GM18502 (cell line): ENCODE results near the gene SMIM9.

Experiments
- ATAC-seq: cut with Tn5 transposase; IDR thresholded peaks from one replicate; pipeline ENCODE4 v1.9.1; 2021; ENCODE audit warnings: mild to moderate bottlenecking; ENCODE audit not compliant: unreplicated experiment, poor library complexity

The SMIM9 gene

DNA sequence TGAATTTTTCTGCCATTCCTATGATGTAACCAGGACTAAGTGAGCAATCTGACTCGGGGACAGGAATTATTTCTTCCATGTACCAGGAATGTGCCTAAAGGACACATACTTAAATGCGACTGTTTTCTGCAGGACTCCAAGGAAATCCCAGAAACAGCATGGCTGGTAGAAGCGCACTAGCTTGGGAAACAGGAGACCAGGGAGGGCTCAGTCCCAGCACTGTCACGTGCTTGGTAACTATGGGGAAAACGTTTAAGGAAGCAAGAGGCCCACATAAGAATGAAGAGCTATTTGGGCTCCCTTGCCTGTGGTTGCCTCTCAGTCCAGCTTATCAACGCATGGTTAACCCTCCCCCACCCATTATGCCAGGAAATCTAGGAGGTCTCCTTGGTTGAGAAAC is 48.7 kb downstream of the SMIM9 start:
- no peak for ATAC-seq

DNA sequence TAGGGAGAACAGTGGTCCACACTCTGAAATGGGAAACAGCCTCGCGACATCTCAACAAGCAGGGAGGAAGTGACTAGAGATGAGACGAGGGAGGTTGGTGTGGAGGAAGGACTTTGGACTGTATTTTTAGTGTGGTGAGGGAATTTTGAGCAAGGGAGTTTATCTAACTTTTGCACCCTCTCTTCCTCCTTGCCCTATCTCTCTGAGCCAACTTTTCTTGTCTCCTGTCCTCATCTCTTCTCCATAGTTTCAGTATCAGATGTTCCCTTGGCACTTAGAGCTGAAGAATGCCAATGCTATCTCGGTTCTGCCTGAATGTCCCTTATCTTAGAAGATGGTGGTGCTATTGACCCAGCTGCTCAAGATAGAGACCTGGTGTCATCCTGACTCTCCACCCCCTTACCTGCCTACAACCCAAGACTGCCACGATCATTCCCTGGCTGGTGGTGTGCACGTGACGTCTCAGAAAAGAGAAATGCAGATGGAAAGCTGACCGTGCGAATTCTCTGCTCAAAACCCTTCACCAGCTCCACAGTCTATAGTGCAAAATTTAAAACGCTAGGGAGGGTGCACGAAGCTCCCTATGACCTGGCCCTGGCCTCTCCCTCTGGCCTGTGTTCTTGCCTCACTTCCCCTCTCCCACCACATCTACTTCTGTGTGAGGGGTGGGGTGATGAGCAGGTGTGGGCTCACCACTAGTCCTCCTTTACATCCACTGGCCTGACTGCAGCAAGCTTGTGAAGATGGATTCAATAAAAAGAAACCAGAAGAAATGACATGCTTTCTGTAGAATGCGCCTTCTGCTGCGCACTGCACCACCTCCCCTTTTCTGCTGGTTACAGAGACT is 50.1 kb downstream of the SMIM9 start:
- no peak for ATAC-seq

DNA sequence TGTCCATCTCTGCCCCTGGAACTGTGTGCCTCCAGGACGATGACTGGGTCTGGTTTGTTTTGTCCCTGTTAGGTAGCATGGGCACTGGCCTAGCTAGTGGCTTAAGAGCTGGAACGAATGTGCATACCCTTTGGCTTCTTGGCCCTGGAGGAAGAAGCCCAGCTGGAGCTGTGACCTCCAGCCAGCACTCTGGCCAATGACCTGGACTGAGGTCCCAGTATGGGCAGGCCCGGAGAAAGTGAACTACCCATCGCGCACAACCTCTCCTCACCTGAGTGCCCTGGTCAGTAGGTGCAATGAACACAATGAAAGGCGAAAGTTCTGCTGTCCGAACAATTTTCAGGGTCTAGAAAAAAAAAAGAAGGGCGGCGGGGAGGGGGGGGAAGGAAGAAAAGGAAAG is 53.5 kb downstream of the SMIM9 start:
- ATAC-seq = no peak

DNA sequence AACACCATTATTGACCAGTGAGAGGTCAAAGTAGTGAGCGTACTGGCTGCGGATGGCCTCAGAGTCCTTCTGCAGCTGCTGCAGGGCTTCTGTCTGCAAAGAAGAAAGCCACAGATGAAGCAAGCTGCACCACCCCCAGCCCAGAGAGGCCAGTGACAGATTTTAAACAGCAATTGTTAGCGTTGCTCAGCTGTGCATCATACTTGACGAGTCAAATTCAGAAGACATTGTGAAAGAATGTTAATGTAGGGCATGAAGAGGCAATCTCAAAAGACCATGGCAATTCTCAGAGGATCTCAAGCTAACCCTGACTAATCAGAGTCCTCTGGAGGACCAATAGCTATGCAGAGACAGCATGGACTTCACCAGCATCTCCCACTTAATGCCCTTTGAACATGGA is 55.2 kb downstream of the SMIM9 start:
- ATAC-seq = no peak

DNA sequence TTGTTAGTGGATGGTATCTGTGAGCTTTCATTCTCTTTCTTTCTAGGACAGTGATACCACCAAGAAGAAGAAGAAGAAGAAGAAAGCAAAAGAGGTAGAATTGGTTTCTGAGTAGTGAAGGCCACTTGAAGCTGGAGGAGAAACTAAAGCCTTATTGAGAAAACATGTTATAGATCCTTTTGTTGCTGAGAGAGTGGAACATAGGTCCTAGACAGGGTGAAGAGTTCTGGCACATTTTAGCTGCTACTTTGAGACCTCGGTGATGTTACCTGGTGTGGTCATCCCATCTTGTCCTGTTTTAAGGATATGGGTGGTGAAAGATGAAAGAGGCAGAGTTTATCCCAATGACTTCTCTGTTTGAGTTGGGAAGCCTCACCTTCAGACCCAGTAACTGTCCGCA is 57.7 kb downstream of the SMIM9 start:
- no peak for ATAC-seq

DNA sequence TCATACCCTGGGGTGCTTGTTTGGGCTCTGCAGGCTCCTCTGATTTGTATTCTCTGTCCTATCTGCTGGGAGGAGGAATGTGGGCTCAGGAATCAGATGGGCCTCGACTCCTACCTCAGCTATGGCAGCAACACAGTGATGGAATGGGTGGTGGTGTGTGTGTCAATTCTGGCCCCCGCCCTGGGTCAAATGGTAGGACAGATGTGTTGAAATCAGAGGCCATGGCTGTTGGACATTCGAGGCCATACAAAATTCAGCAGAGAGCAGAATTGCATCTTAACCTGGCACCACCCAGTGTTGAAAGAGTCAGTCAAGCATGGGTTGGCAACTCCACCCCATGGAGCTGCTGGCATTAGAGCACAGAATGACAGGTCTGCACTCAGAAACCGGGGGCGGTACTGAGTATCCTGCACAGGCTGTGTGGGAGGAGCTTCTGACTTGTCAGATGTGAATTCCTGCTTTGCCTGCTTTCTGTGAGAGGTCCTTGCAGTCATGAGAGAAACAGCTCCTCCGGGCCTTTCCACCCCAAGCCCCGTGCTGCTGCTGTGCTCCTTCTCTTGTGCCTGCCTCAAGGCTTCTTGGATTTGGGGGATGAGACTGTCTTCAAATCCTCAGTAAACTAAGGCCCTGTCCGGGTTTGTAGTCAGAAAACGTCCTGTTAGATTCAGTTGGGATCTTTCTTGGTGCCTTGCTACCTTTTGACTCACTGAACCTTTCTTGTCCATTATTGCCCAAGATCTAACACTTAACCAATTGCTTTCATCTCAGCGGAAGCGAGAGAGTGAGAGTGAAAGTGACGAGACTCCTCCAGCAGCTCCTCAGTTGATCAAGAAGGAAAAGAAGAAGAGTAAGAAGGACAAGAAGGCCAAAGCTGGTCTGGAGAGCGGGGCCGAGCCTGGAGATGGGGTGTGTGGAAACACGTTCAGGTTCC is 58.8 kb downstream of the SMIM9 start:
- no peak for ATAC-seq

DNA sequence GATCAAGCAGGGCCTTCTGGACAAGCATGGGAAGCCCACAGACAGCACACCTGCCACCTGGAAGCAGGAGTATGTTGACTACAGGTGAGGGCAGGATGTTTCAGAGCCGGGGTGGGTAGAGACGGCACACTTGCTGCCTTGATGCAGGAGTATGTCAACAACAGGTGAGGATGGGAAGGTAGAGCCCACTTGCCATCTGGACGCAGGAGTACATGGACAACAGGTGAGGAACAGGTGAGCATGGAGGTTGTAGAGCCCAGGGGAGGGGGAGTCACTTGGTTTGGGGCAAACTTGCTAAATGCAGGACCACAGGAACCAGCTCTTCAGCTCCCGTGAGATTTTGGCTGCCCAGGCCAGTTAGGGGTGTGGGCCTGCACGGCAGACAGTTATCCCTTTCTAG is 59.8 kb downstream of the SMIM9 start:
- ATAC-seq = no peak
